ENCODE data around the gene TNPO3. TPM values are rescaled to one million over a fixed set of nuclear protein-coding genes. Genes with fewer than 3 reads are reported as not detected.

The TNPO3 gene
- total and polyA plus RNA-seq, 10 of the 15 experiments (the other 5 are each of a cell fraction or from before 2014, with no cell fraction given) = 17.6 to 91.8 (median 65.9) TPM

DNA sequence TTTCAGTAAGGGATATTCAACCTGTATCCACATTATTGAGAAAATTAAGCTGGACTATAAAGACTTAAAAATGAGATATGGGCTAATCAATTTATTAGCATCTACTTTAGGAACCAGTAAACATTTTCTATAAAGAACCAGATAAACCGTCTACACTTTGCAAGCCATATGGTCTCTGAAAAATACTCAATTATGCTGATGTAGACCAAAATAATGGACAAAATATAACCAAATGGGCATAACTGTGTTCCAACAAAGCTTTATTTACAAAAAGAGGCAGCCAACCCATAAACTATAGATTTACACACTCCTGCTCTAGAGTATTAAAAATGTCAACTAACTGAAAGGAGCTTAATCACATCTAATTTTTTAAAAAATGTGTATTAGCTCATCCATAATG is 42.3 kb downstream of the TNPO3 start:
- Histone ChIP-seq H4K20me1 (ENCODE audit: control insufficient read depth, insufficient read depth) (no peaks in the 10 kb centered on the region), H3K27me3 (replicated peaks in 1 of 2; ENCODE audit: control insufficient read depth in 2 of 2, insufficient read depth in 2 of 2, low read length in 1 of 2) (no peaks in the 10 kb centered on the region), H3K36me3 (ENCODE audit: control insufficient read depth in 2 of 2, insufficient read depth in 2 of 2, low read length in 1 of 2) (peaks cover 6 to 32% of the 10 kb centered on the region in 2 experiments), H3K9me3 (replicated peaks; ENCODE audit: control insufficient read depth, insufficient read depth, low read length) (peaks cover 2% of the 10 kb centered on the region; the same call in 2 of the 3 replicates), H2AFZ (ENCODE audit: control insufficient read depth, low read depth, low read length) (no peak overlapping the region), H3K4me1 (ENCODE audit: control insufficient read depth, insufficient read depth, low read length) (peaks cover 62% of the 10 kb centered on the region), H3K79me2 (ENCODE audit: control insufficient read depth, insufficient read depth, low read length) (peaks cover 63% of the 10 kb centered on the region), H3K27ac (ENCODE audit: control insufficient read depth, insufficient read depth) (peak overlapping the region; percentile 52; the same call in 1 of the 2 replicates), H3K9ac (ENCODE audit: control insufficient read depth, insufficient read depth, low read length) (no peak overlapping the region), H3K4me3 (no peak overlapping the region), H3K4me2 (ENCODE audit: control insufficient read depth, insufficient read depth) (peak overlapping the region; percentile 17; the same call in 1 of the 2 replicates)
- RAD21 ChIA-PET (ENCODE audit: unreplicated experiment) = interaction anchor here (0.8 to 1.5 kb wide), 6 partner anchors 52 to 82 kb away, joined by 3 to 4 read pairs (median 3); no protein-coding TSS in a partner anchor
- ATAC-seq (no peak), FAIRE-seq (no peak), DNase-seq (ENCODE audit: low read depth, low spot score) (no peak)
- in situ Hi-C loops (cut with MboI) (no loop called here), intact Hi-C loops (cut with micrococcal nuclease; ENCODE audit: unreplicated experiment) (no loop called here)
- WGBS (ENCODE audit: insufficient coverage, insufficient replicate concordance, low lambda C conversion rate, missing lambda C conversion rate) = 90% methylated on average over 1 of the region's 1 CpG
- BruUV-seq (replicated peaks) = no TSS peak
- POLR2A ChIA-PET = interaction anchor here (0.7 to 2.5 kb wide), 4 partner anchors 13 to 72 kb away, joined by 3 to 12 read pairs (median 4); no protein-coding TSS in a partner anchor
- SMC1A ChIA-PET (ENCODE audit: uncharacterized antibody, unreplicated experiment) = interaction anchor here (0.8 to 1.6 kb wide), 7 partner anchors 11 to 79 kb away, joined by 3 to 5 read pairs (median 4); no protein-coding TSS in a partner anchor
- CTCF ChIA-PET = interaction anchor here (0.8 to 1.3 kb wide), 2 partner anchors 10 to 79 kb away, joined by 3 to 6 read pairs; no protein-coding TSS in a partner anchor
- no peak for TF ChIP-seq ATF7 (IDR thresholded peaks at IDR 0.05; ENCODE audit: low read depth)
- no peak for TF ChIP-seq NR2F1 (conservative IDR thresholded peaks at IDR 0.05)
- no peak for TF ChIP-seq EZH2 (IDR thresholded peaks at IDR 0.05; ENCODE audit: borderline replicate concordance, control insufficient read depth, low read depth, low read length)
- TF ChIP-seq ZBTB4 (CRISPR knock-in tag; IDR thresholded peaks at IDR 0.05) = no peak
- no peak for TF ChIP-seq CBFB (IDR thresholded peaks at IDR 0.05; ENCODE audit: low read depth)
- no peak for TF ChIP-seq SIX5 (IDR thresholded peaks at IDR 0.05; ENCODE audit: low read depth, low read length, severe bottlenecking)
- TF ChIP-seq HCFC1 (IDR thresholded peaks at IDR 0.05; ENCODE audit: low read length) = no peak
- no peak for TF ChIP-seq TCF3 (IDR thresholded peaks at IDR 0.05; ENCODE audit: borderline replicate concordance, insufficient read depth, low read depth, low read length)
- TF ChIP-seq, protein P1, sequence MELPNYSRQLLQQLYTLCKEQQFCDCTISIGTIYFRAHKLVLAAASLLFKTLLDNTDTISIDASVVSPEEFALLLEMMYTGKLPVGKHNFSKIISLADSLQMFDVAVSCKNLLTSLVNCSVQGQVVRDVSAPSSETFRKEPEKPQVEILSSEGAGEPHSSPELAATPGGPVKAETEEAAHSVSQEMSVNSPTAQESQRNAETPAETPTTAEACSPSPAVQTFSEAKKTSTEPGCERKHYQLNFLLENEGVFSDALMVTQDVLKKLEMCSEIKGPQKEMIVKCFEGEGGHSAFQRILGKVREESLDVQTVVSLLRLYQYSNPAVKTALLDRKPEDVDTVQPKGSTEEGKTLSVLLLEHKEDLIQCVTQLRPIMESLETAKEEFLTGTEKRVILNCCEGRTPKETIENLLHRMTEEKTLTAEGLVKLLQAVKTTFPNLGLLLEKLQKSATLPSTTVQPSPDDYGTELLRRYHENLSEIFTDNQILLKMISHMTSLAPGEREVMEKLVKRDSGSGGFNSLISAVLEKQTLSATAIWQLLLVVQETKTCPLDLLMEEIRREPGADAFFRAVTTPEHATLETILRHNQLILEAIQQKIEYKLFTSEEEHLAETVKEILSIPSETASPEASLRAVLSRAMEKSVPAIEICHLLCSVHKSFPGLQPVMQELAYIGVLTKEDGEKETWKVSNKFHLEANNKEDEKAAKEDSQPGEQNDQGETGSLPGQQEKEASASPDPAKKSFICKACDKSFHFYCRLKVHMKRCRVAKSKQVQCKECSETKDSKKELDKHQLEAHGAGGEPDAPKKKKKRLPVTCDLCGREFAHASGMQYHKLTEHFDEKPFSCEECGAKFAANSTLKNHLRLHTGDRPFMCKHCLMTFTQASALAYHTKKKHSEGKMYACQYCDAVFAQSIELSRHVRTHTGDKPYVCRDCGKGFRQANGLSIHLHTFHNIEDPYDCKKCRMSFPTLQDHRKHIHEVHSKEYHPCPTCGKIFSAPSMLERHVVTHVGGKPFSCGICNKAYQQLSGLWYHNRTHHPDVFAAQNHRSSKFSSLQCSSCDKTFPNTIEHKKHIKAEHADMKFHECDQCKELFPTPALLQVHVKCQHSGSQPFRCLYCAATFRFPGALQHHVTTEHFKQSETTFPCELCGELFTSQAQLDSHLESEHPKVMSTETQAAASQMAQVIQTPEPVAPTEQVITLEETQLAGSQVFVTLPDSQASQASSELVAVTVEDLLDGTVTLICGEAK (IDR thresholded peaks at IDR 0.05; ENCODE audit: borderline replicate concordance) = no peak
- no peak for TF ChIP-seq SMC3 (IDR thresholded peaks at IDR 0.05; ENCODE audit: borderline replicate concordance, low read length)
- no peak for TF ChIP-seq MEF2B (IDR thresholded peaks at IDR 0.05; ENCODE audit: partially characterized antibody, poor library complexity, severe bottlenecking)
- TF ChIP-seq NFXL1 (IDR thresholded peaks at IDR 0.05; ENCODE audit: borderline replicate concordance) = no peak
- no peak for TF ChIP-seq NR2C1 (IDR thresholded peaks at IDR 0.05)
- no peak for TF ChIP-seq POU2F2 (IDR thresholded peaks at IDR 0.05; ENCODE audit: borderline replicate concordance, low read depth, low read length)
- TF ChIP-seq RB1 (IDR thresholded peaks at IDR 0.05; ENCODE audit: borderline replicate concordance) = no peak
- no peak for TF ChIP-seq RBBP5 (conservative IDR thresholded peaks at IDR 0.05)
- TF ChIP-seq PAX8 (IDR thresholded peaks at IDR 0.05) = no peak
- TF ChIP-seq CBX5 (IDR thresholded peaks at IDR 0.05; ENCODE audit: low read depth) = no peak
